Measurements from ENCODE around the gene BECN2.

BECN2 gene

GRCh38 chr1:241957692-241958494 is at the start of gene BECN2:
TSS of gene BECN2 (plus strand) at chr1:241957767. CDS start at chr1:241957767, 0 bp downstream.
- no peak for DNase-seq (ENCODE audit: low read depth)

GRCh38 chr1:241916196-241916595 is 41.4 kb upstream of the BECN2 start:
- DNase-seq (ENCODE audit: low read depth) = no peak

- DNase-seq (ENCODE audit: low read depth) = no peak
These were observed 40.1 kb upstream of the BECN2 start for GRCh38 chr1:241917487-241917886.

- DNase-seq (ENCODE audit: low read depth) = peak; percentile 81
These were observed 38.7 kb upstream of the BECN2 start for GRCh38 chr1:241918879-241919278.

GRCh38 chr1:241924080-241924808 is 33.3 kb upstream of the BECN2 start:
- peak; percentile 4 for DNase-seq (ENCODE audit: low read depth)

GRCh38 chr1:241926141-241926540 is 31.4 kb upstream of the BECN2 start:
- no peak for DNase-seq (ENCODE audit: low read depth)

DNA sequence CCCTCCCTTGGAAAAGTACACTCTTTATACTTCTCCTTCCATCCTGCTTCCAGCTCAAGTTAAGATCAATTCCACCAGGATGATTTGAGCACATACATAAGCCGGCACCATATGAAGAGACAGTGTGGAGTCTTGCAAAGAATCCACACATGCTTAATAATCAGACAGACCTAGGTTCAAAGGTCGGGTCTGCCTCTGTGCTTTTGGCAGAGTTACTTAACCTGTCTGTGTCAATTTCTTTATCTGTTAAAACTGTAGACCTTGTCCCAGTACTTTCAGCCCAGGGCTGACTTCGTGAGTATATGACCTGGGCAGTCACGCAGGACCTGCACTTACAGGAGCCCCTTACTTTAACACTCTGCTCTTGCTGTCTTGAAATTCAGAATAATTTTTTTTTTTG is 30.2 kb upstream of the BECN2 start:
- no peak for DNase-seq (ENCODE audit: low read depth)

DNA sequence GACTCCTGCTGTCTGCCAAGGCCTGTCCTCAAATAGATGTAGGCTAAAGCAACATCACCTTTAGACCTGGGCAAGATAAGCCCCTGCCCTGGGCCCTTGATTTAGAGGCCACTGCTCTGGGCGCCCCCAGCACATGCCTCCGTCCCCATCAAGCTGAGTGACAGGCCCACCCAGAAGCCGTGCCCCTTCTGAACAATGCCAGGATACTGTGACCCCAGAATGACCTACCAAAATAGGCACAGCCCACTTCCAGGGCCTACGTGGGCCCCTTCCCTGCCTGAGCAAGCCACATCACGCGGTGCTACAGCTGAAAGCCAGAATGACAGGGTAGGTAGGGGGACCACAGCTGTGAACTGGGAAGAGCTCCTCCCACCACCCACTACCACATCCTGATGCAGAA is 24.7 kb upstream of the BECN2 start:
- no peak for DNase-seq (ENCODE audit: low read depth)

DNA sequence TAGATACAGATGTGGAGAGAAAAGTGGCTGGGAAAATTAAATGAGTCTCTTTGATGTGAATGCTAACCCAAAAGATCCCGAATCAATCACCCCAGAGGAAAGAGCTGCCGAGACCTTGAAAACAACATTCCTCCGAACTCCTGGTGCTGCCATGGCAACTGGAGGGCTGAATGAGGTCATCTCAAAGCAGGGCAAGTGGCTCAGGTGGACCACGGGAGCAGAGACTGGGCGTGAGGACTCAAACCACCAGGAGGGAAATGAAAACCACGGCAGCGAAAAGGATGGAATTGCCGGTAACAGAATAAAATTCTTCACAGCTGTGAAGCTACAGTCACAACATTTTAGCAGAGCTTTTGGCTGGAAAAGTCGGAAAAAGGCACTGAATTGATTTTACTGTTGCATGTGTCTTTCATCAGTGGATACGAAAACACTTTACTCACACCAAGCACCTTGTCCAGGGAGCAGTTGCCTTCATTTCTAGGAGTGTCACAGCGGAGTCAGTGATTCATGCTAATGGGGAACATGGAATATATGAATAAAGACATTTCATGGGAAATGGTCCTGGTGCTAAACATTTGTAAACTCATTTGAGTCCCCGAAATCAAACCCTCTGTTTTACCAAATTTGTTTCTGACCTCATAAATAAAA is 23.2 kb upstream of the BECN2 start:
- peak; percentile 48 for DNase-seq (ENCODE audit: low read depth)

- no peak for DNase-seq (ENCODE audit: low read depth)
These were observed 22.7 kb upstream of the BECN2 start for GRCh38 chr1:241934866-241935265.

DNA sequence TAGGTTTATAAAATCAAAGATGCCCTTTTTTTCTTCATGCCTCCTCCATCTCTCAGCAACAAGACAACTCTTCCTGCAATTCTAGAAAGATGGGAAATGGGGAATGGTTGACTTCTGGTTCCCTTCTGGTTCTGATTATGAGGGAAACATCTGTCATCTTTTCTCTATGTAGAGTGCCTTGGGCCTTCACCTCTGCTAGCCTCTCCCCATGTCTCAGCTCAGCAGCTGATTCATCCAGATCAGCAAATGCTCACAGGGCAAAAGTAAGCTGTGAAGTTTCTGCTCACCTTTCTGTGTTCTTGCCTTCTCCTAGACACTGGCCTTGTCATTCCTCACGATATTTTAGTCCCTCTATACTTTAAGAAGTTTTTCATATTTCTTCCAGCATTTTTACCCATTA is 17.8 kb upstream of the BECN2 start:
- no peak for DNase-seq (ENCODE audit: low read depth)

DNA sequence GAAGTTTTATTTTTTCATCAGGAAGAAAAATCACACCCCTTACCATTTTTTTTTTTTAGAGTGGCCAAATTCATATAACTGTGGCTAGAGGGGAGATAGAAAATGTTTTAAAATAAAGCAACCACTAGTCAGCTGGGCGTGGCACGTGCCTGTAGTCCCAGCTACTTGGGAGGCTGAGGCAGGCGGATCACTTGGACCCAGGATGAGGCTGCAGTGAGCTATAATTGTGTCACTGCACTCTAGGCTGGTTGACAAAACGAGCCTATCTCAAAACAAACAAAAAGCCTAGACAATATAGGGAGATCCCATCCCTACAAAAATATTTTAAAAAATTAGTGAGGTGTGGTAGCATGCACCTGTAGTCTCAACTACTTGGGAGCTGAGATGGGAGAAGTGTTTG is 14.8 kb upstream of the BECN2 start:
- no peak for DNase-seq (ENCODE audit: low read depth)

DNA sequence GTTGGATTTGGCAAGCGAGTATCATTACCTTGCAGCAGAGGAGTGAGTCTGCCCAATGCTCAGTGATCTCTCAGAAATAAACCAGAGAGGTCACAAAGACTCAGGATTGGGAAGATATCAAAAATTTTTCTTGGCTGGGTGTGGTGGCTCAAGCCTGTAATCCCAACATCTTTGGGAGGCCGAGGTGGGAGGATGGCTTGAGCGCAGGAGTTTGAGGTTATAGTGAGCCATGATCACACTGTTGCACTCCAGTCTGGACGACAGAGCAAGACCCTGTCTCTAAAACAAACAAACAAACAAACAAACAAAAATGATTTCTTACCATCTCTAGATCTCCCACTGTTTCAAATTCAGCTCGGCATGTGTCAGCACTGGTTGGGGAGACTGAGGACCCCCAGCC is 13.3 kb upstream of the BECN2 start:
- no peak for DNase-seq (ENCODE audit: low read depth)

DNA sequence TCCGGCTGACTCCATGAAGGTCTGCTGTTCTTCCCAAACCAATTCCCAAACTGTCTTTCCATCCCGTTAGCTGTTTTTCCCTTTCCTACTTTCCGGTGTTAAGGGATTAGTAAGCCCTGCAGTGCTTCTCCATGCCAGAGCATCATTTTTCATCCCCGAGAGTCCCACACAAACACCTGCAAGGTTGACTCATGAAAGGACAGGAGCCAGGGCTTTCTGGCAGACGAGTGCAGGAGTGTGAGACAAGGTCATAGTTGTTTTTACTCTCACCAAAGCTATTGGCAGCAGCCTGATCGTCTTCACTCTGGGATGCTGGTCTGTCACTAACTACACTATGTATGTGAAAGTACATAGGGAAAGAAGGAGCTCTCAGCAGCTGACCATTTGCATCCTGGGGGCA is 10.2 kb upstream of the BECN2 start:
- no peak for DNase-seq (ENCODE audit: low read depth)

GRCh38 chr1:241950390-241950789 is 7.2 kb upstream of the BECN2 start:
- DNase-seq (ENCODE audit: low read depth) = peak; percentile 31

- no peak for DNase-seq (ENCODE audit: low read depth)
These were observed 4.6 kb downstream of the BECN2 start for GRCh38 chr1:241962153-241962552.

- no peak for DNase-seq (ENCODE audit: low read depth)
These were observed 6.2 kb downstream of the BECN2 start for GRCh38 chr1:241963722-241964121.

DNA sequence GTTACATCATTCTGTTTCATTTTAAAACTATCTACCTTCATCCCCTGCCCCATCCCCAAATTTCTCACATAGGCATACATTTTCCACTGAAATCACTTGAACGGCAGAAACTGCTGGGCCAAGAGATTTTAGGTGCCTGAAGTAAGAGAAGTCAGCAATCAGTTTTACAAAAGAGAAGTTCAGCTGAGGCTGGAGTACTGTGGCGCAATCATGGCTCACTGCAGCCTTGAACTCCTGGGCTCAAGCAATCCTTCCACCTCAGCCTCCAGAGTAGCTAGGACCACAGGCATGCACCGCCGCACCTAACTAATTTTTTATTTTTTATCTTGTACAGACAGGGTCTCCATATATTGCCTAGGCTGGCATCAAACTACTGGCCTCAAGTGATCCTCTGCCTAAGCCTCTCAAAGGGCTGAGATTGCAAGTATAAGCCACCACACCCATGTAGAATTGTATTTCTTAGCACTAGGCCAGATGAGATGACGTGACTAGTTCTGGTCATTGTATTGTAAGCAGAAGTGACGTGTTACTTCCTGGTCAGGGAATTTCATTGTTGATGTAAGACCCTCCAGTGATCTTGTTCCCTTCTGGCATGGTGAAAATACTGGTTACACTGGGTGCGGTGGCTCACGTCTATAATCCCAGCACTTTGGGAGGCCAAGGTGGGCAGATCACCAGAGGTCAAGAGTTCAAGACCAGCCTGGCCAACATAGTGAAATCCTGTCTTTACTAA is 7.1 kb downstream of the BECN2 start:
- DNase-seq (ENCODE audit: low read depth) = no peak

GRCh38 chr1:241968611-241969010 is 11.0 kb downstream of the BECN2 start:
- DNase-seq (ENCODE audit: low read depth) = no peak

DNA sequence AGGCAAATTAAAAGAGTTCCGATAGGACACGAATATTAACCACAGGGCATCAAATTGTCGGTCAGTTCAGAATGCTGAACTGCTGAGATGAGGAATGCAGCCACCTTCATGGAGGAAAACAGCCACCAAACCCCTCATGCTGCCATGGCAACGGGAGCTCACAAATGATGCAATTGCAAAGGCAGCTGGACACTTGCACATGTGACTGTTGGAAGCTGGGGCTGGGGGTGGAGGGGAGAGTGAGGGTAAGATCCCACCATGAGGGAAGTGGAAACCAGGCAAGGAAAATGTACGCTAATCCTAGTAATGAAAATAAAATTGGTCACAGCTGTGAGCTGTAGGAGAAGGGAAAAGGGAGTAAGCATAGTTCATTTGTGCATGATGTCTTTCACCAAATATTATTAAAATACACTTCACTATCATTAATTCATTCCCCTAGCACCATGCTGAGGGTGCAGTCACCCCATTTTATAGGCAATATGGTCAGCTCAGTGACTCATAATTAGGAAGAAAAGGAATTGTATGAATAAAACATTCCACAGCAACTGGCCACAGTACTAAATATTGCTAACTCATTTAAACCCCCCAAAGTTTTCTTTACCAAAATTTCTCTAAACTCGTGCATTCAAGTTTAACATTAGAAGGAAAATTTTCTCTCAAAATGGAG is 15.3 kb downstream of the BECN2 start:
- peak; percentile 58 for DNase-seq (ENCODE audit: low read depth)

DNA sequence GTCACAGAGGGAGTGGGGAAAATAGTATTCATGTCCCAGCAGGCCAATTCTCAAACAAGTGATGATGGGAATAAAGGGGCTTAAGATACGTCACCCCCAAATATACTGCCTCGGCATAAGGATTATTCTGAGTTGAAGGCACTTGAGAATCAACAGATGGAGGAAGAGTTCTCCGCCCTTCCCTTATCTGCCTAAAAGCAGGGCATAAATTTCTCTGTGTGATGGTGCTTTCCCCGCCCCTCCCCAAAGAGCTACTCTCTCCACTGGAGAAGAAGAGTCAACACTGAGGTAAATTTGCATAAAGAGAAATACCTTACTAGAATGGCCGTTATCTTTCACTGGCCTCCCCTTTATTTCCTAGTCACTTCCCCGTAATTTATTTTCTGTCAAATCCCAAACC is 18.7 kb downstream of the BECN2 start:
- DNase-seq (ENCODE audit: low read depth) = no peak

- no peak for DNase-seq (ENCODE audit: low read depth)
These were observed 21.5 kb downstream of the BECN2 start for GRCh38 chr1:241979071-241979470.
